HG03097 (cell line): ENCODE results near the gene TMCC3.

ENCODE experiments used
- ATAC-seq: cut with Tn5 transposase; IDR thresholded peaks from one replicate; pipeline ENCODE4 v1.9.1; 2021; ENCODE audit not compliant: unreplicated experiment, low FRiP score

Gene TMCC3

DNA sequence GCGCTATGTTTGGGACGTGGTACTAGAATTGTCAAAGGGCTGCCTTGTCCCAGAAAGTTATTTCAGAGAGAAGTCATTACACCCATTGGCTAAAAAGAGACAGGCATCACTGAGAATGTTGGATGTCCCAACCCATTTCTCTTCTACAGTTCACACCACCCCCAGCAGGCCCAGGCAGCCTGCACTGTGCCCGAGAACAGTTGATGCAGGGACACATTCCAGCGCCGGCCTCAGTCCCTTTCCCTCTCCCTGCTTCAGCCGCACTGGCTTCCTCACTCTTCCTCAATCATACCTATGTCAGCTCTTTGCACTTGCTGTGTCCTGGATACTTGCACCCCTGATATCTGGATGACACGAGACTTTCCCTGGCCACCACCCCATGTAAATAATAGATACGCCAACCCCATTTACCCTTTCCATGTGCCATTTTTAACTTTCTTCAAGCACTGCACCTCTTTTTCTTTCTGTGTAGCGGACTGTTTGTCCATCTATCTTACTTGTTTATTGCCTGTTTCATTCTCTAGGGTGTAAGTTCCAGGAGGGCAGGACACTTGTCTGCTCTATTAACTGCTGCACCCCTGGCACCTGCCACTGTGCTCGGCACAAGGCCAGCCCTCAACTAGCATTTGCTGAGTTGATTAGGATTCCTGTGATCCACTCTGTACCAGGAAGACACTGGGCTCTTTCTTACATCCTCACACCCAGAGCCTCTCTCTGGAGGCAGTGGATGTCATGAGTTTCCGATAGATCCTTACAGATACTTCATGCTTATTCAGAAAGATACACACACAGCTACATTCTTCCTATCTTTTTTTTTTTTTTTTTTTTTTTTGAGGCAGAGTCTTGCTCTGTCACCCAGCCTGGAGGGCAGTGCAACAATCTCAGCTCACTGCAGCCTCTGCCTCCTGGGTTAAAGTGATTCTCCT lies 114.1 kb downstream of the TMCC3 start:
- no peak for ATAC-seq

DNA sequence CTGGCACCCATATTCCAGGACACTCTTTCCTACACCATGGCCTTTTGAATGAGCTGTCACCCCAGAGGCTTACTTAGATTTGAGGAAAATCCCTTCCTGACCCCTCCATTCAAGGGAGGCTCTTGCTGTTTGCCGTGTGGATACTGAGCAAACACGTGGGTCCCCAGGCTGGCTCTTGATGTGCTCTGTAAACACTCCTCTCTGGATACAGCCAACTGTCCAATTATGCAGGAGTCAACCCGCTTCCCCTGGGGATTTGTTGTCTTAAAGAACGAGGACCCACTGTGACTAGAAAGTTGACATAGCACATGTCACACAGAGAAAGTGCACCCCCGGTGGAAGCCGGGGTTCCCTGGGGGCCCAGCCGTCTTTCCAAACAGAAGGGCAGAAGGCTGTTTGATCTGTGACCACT lies 114.8 kb downstream of the TMCC3 start:
- ATAC-seq: no peak

- ATAC-seq: no peak
Observed at GRCh38 chr12:94534774-94535509, 115.4 kb downstream of the TMCC3 start.

- ATAC-seq: no peak
Observed at GRCh38 chr12:94534278-94534677, 116.1 kb downstream of the TMCC3 start.

DNA sequence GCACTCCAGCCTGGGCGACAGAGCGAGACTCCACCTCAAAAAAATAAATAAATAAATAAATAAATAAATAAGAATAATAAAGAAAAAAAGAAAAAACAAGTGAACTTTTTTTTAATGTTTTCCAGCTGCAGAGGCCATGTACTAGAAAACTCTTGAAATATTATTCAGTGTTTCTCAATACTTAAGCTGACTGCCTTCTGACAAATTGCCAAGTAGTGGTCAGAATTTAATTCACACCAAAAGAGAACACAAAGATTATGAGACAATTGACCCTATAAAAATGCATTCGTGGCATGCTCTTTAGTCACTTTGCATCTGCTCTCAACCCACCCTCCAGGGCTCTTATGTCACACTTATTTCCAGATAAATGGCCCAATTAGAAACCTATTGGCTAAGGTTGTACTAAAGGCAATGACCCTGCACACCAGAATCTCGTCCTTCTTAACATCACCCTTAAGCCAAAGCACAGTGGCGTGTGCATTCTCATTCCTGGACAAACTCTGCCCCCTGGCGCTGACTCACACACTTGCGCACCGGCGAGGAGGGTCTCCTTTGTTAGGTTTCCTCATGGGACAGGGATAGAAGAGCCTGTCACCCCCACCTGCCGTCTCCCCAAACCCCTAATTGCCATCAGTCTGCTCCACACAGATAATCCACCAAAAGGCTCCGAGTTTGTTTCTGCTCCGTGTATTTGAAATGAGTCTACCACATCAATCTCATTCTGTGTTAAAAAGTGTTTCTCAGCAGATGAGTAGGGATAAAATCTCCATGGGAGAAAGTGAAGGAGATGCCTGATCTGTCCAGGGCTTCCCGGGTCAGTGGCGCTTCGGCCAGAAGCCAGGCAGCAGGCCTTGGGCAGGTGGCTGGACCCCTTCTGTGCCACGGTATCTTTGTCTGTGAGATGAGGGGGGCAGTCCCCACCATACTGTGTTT lies 117.6 kb downstream of the TMCC3 start:
- ATAC-seq: no peak

- no peak for ATAC-seq
Observed at GRCh38 chr12:94531196-94531720, 119.1 kb downstream of the TMCC3 start.

DNA sequence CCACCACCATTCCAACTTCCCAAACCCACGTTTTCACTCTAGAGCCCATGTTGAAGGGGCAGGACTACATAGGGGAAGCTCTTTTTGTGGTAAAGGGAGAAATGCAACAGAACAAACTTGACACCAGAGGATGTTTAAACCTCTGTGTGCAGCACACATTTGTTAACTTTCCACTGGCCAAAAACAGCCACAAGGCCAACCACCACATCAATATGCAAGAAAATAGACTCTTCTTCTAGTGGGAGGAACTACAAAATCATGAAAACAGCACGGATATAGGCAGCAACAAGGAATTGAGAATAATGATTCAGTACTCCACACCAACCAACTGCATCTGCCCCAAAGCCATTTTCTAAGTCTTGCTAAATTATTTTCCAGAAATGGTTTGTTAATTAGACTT lies 124.4 kb downstream of the TMCC3 start:
- ATAC-seq: no peak
